SU-DHL-6 (cell line): ENCODE data around the gene TJP1.

Source experiments
- EZH2phosphoT487 ChIP-seq: fragments of 200-600 bp; sonication (generic), shearing (Covaris generic); conservative IDR thresholded peaks from 2 replicates; pipeline ENCODE4 v1.6.1; 2018; ENCODE audit warnings: mild to moderate bottlenecking, antibody characterized with exemption, low read length, moderate library complexity, mixed read lengths
- TF ChIP-seq, protein P1 (sequence below): fragments of 200-600 bp; sonication (generic); IDR thresholded peaks from one replicate; pipeline ENCODE4 v1.5.1; 2017; ENCODE audit warnings: antibody characterized with exemption, mild to moderate bottlenecking, low read length, moderate library complexity; ENCODE audit not compliant: insufficient read depth, poor library complexity, severe bottlenecking

DNA sequence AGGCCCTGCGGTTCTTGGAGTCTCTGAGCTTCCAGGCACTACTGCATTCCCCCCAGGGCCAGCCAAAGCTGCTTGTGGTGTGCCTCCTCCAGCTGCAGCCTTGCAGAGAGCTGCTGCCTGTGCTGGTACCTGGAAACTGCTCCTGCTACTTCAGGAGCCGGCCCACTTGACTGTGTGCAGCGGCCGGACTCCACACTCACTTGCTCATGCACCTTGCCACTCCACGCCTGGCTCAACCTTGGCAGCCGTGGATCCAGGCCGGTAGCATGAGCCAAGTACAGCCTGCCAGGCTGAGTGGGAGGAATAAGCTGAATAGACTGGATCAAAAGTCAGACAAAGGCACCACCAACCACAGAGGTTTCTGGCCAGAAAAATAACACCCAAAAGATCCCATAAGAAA is 169.7 kb downstream of the TJP1 start:
- TF ChIP-seq EZH2phosphoT487, result no peak
- TF ChIP-seq, protein P1, sequence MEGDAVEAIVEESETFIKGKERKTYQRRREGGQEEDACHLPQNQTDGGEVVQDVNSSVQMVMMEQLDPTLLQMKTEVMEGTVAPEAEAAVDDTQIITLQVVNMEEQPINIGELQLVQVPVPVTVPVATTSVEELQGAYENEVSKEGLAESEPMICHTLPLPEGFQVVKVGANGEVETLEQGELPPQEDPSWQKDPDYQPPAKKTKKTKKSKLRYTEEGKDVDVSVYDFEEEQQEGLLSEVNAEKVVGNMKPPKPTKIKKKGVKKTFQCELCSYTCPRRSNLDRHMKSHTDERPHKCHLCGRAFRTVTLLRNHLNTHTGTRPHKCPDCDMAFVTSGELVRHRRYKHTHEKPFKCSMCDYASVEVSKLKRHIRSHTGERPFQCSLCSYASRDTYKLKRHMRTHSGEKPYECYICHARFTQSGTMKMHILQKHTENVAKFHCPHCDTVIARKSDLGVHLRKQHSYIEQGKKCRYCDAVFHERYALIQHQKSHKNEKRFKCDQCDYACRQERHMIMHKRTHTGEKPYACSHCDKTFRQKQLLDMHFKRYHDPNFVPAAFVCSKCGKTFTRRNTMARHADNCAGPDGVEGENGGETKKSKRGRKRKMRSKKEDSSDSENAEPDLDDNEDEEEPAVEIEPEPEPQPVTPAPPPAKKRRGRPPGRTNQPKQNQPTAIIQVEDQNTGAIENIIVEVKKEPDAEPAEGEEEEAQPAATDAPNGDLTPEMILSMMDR, result no peak
